Gastroesophageal sphincter (tissue), 3 donors: ENCODE measurements around the gene IL22RA1.

ENCODE experiments used
- CTCF ChIP-seq, 4 experiments: fragments of 200-600 bp in 2 of 4; fragments of 450-650 bp in 2 of 4; sonication (generic) in 1 of 4; IDR thresholded peaks; one replicate each; pipeline ENCODE4 v1.5.1; 2017 to 2019; ENCODE audit warnings: antibody characterized with exemption in 4 of 4, mild to moderate bottlenecking in 2 of 4, moderate library complexity in 2 of 4
- EP300 ChIP-seq: sonication (generic); formaldehyde crosslinking; IDR thresholded peaks from one replicate; pipeline ENCODE4 v1.6.1; 2017; ENCODE audit warnings: antibody characterized with exemption, mild to moderate bottlenecking
- POLR2A ChIP-seq, 2 donors: fragments of 450-650 bp; IDR thresholded peaks; one replicate each; pipeline ENCODE4 v1.6.1; 2017; ENCODE audit warnings: antibody characterized with exemption in 2 of 2, mild to moderate bottlenecking in 2 of 2, moderate library complexity in 1 of 2
- POLR2AphosphoS5 ChIP-seq: sonication (generic); formaldehyde crosslinking; IDR thresholded peaks from one replicate; pipeline ENCODE4 v1.6.1; 2017; ENCODE audit warnings: antibody characterized with exemption

DNA sequence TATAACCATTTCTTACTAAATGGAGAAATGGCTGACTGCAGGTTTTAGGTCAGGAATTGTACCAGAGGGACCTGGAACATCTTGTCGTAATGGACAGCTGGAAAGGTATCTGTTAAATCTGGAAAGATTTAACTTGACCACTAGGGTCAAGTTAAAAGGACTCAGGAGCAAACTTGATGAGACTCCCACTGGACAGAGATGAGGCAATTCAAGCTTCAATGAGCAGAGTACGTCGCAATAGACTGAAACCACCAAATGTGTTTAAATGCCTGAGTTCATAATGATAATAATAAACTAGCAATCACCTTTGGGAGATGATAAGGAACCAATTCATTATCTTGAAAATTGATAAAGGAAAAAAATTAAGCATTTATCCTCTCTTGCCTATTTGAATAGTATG is 35.5 kb upstream of the IL22RA1 start:
- TF ChIP-seq CTCF (IDR thresholded peaks at IDR 0.05) (no peak), POLR2AphosphoS5 (no peak), EP300 (no peak), POLR2A (IDR thresholded peaks at IDR 0.05) (no peak)
